GM18907 (cell line): Measurements from ENCODE around the gene LGALS12.
"Not testable (repeated sequence)": the region's sequence is repeated elsewhere in the genome, so short reads cannot be mapped to it uniquely, and the experiment has no call there.

Experiments
- ATAC-seq: cut with Tn5 transposase; IDR thresholded peaks from one replicate; pipeline ENCODE4 v1.9.1; 2021; ENCODE audit warnings: mild to moderate bottlenecking, moderate library complexity; ENCODE audit not compliant: unreplicated experiment

Gene LGALS12

DNA sequence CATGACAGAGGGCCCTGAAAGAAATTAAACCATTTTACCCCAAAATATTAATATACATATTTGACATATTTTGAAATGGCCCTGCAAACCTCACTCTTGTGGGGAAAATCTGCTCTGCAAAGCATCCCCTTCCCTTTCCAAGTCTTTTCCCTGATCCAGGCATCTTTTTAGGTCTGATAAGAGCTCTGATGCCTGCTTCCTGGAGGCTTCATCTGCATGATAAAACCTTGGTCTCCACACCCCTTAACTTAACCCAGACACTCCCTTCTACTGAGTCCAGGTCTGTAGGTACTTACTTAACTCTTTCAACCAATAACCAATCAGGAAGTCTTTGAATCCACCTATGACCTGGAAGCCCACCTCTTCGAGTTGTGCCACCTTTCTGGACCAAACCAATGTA, 1.8 kb upstream of the LGALS12 start:
- no peak for ATAC-seq

DNA sequence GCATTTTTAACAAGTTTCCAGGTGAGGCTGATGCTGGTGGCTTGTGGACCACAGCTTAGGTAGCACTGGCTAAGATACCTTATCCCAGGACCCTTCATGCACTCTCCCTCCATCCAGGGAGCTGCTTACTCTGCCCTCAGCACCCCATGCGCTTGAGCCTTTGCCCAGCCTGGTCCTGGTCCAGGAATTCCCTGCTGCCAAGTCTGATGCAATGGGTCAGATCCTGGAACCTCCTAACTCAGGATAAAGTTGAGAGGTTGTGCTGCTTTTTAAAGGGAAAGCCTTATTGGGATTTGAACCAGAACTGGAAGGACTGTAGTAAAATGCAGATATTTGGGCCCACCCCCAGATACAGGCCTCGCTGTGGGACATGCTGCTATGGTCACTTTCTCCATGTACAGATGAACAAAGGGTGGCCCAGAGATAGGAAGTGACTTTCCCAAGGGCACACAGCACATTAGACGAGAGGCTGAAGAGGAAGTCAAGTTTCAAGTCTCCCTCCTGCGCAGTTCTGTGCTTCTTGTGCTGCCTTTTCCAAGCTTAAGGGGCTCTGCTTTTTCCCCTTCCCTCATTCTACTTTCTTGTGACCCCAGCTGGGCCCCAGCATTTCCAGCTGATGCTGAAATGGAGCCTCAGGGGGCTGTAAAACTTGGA, 824 bp upstream of the LGALS12 start:
- ATAC-seq = no peak

GRCh38 chr11:63506876-63507275, 992 bp downstream of the LGALS12 start:
- ATAC-seq = no peak

DNA sequence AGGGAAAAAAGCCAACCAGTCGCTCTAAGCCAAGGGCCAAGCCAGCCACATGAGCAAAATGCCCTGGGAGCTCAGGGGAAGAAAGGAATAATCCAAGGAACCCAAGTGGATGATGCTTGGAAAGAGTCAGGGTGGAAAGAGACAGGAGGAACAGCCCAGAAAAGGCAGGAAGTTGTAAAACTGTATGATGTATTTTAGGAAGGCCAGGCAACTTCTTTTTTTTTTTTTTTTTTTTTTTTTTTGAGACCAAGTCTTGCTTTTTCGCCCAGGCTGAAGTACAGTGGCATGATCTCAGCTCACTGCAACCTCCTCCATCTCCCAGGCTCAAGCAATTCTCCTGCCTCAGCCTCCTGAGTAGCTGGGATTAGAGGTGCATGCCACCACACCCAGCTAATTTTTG, 1.6 kb downstream of the LGALS12 start:
- ATAC-seq = no peak

DNA sequence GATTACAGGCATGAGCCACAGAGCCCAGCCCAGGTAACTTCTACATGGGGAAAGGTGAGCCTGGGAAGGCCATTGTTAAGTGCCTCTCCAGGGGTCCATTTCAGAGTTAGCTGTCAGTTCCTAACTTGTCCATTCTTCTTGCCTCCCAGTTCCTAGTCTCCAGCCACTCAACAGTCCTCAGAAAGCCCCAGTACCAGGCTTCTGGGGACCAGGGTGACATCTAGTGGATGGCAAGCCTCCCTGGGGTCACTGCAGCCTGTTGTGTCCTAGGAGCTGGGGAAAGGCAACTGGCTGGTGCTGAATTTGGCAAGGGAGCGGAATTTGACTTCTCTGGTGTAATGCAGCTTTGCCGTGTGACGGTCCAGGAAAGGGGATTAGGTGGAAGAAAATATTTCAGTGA, 2.1 kb downstream of the LGALS12 start:
- ATAC-seq = no peak

DNA sequence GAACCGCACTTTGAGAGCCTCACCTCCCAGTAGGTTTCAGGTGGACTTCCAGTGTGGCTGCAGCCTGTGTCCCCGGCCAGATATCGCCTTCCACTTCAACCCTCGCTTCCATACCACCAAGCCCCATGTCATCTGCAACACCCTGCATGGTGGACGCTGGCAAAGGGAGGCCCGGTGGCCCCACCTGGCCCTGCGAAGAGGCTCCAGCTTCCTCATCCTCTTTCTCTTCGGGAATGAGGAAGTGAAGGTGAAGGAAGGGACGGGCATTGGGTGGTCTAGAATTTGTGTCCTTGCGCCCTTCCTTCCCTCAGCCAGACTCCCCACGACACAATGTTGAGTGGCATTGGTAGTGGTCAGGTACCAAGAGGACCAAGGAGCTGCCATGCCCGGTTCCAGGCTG, 2.9 kb downstream of the LGALS12 start:
- no peak for ATAC-seq

- no peak for ATAC-seq
Observed at GRCh38 chr11:63510360-63511047, 4.6 kb downstream of the LGALS12 start.

GRCh38 chr11:63511048-63511748, 5.3 kb downstream of the LGALS12 start:
- no peak for ATAC-seq

GRCh38 chr11:63512816-63513215, 6.9 kb downstream of the LGALS12 start:
- no peak for ATAC-seq

DNA sequence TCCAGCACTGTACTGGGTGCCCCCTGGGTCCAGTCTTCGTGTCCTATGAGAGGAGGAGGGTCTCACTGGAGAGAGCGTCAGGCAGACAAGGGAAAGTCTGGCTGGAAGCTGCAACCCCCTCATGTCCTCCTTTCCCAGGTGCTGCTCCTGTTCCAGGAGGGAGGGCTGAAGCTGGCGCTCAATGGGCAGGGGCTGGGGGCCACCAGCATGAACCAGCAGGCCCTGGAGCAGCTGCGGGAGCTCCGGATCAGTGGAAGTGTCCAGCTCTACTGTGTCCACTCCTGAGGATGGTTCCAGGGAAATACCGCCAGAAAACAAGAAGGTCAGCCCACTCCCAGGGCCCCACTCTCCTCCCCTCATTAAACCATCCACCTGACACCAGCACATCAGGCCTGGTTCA, 10.2 kb downstream of the LGALS12 start:
- no peak for ATAC-seq

DNA sequence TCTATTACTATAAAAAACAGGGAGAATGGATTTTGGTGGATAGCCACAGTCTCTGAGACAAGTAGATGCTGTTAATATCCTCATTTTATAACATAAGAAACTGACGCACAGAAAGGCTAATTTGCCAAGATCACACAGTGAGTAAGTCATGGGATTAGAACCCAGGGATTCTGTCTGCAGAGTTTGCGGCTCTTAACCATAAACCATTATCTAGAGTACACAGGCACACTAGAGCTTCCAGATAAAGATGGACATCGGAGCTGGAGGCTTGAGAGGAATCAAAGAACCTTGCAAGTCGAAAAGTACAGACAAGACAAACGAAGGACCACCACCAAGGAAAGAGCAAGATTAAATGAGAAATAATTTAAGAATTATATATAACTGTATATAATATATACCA, 11.3 kb downstream of the LGALS12 start:
- ATAC-seq = no peak

- ATAC-seq = no peak
Observed at GRCh38 chr11:63518548-63518947, 12.7 kb downstream of the LGALS12 start.

- ATAC-seq = no peak
Observed at GRCh38 chr11:63520606-63521170, 14.8 kb downstream of the LGALS12 start.

DNA sequence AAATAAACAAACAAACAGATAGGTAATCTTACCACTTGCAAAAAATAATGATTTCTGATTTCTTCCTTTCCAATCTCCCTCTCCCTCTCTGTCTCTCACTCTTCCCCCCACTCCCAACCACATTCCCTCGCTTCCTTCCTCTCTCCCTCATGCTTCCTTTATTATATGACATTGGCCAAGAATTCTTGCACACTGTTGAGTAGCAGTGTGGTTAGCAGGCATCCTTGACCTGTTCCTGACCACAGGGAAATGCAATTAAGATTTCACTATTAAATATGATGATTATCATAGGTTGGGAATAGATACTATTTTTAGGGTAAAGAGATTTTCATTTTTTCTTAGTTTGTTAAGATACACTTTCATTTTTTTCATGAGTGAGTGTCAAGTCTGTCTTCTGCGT, 16.0 kb downstream of the LGALS12 start:
- ATAC-seq = no peak

DNA sequence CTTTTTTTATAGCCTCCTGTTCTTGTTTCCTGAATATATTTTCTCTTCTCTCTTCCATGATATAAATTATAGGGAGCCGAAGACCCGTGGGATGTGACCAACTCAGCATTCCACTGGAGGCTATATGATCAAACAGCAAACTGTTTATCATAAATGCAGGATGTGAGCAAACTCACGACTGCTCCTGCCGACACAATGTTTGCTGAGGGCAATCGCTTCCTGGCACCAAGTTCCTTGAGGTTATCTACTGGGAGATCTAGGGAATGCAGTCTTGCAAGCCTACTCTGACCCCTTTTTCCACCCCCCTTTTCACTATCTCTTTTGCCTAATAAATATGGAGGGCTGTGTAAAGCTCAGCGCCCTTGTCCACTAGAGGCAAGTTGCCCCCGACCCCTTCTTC, 17.3 kb downstream of the LGALS12 start:
- ATAC-seq = no peak

DNA sequence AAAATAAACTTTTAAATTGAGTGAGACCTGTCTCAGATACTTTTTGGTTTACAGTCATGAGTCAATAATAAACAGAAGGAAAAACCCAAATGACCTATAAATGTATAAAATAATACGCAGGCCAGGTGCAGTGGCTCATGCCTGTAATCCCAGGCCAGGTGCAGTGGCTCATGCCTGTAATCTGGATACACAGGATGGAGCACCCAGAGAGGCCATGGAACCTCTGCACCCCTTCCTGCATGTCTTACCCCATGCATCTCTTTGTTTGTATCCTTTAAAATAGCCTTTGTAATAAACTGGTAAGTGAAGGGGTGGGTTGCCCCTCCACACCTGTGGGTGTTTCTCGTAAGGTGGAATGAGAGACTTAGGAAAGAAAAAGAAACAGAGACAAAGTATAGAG, 21.8 kb downstream of the LGALS12 start:
- no peak for ATAC-seq

- not testable (repeated sequence) for ATAC-seq
Observed at GRCh38 chr11:63528156-63528555, 22.3 kb downstream of the LGALS12 start.

DNA sequence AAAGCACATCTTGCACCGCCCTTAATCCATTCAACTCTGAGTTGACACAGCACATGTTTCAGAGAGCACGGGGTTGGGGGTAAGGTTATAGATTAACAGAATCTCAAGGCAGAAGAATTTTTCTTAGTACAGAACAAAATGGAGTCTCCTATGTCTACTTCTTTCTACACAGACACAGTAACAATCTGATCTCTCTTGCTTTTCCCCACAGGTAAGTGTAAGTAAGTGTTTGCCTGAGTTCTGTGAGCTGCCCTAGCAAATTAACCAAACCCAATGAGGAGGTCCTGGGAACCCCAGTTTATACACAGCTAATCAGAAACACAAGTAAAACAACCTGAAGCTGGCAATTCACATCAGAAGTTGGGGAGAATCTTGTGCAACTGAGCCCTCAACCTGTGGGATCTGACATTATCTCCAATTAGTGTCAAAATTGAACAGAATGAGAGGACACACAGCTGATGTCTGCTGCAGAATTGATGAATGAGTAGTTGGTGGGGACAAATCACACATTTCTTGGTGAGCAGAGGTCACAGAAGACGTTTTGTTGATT, 22.9 kb downstream of the LGALS12 start:
- not testable (repeated sequence) for ATAC-seq

DNA sequence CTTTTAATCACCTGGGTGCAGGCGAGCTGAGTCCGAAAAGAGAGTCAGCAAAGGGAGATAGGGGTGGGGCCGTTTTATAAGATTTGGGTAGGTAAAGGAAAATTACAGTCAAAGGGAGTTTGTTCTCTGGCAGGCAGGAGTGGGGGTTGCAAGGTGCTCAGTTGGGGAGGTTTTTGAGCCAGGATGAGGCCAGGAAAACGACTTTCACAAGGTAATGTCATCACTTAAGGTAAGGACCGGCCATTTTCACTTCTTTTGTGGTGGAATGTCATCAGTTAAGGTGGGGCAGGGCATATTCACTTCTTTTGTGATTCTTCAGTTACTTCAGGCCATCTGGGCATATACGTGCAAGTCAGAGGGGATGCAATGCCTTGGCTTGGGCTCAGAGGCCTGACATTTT, 23.5 kb downstream of the LGALS12 start:
- not testable (repeated sequence) for ATAC-seq

DNA sequence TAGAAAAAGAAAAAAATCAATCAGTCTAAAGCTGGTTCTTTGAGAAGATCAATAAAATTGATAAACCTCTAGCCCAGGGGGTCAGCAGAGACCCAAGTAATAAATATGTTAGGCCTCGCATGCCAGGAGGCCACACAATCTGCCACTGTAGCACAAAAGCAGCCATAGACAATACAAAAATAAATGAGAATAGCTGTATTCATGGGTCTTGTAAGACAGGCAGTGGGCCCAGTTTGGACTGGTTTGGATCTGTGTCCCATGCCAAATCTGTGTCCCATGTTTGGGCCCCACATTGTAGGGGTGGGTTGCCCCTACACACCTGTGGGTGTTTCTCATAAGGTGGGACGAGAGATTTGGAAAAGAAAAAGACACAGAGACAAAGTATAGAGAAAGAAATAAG, 24.1 kb downstream of the LGALS12 start:
- ATAC-seq = no peak

DNA sequence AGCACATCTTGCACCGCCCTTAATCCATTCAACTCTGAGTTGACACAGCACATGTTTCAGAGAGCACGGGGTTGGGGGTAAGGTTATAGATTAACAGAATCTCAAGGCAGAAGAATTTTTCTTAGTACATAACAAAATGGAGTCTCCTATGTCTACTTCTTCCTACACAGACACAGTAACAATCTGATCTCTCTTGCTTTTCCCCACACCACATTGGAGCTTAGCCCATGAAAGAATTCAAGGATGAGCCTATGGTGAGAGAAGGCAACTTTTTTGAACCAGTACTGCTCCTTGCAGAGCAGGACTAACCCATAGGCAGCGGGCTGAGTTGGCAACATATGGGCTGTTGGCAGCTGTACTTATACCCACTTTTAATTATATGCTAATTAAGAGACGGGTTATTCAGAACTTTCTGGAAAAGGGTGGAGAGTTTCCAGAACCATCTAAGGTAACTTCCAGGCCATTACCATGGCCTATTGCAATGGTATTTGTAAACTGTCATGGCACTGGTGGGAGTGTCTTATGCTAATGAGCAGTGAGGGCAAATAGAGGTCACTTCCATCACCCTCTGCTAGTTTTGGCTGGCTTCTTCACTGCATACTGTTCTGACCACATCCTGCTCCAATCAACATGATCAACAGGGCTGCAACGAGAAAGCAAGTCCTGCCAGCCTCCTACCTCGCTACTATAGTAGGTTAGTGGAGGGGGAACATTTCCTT, 25.3 kb downstream of the LGALS12 start:
- ATAC-seq = peak; percentile 87
